Measurements from ENCODE around the gene TMEM219.
"Not testable (repeated sequence)": the region's sequence is repeated elsewhere in the genome, so short reads cannot be mapped to it uniquely, and the experiment has no call there.

Gene TMEM219

DNA sequence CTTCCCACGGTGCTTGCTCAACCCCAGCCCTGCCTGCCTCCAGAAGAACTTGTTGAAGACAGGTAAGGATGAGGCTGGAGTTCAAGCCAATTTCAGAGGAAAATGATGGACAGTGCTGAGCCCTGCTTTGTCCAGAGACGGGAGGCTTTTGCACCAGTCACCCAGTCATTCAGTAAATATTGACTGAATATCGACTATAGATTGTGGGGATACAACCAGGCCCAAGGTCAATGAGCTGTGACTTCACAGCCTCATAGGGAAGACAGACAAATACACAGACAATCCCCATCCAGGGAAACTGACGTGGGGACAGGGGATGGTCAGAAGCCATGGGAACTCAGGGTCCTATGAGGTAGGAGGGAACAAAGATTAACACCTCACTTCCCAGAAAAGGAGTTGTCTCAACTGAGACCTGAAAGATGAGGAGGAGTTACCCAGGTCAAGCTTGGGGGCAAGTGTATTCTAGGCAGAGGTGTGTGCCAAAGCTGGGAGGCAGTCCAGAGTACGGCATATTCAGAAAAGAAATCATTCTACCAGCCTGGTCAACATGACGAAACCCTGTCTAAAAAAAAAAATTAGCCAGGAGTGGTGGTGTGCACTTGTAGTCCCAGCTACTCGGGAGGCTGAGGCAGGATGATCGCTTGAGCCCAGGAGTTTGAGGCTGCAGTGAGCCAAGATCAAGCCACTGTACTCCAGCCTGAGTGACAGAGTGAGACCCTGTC lies 54.8 kb downstream of the TMEM219 start:
- DNase-seq: no peak

DNA sequence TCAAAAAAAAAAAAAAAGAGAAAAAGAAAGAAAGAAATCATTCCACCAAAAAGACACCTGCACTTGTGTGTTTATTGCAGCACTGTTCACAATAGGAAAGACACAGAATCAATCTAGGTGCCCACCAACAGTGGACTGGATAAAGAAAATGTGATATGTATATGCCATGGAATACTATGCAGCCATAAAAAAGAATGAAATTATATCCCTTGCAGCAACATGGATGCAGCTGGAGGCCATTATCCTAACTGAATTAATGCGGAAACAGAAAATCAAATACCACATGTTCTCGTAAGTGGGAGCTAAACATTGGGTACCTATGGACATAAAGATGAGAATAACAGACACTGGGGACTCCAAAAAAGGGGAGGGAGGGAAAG lies 55.4 kb downstream of the TMEM219 start:
- DNase-seq: no peak

DNA sequence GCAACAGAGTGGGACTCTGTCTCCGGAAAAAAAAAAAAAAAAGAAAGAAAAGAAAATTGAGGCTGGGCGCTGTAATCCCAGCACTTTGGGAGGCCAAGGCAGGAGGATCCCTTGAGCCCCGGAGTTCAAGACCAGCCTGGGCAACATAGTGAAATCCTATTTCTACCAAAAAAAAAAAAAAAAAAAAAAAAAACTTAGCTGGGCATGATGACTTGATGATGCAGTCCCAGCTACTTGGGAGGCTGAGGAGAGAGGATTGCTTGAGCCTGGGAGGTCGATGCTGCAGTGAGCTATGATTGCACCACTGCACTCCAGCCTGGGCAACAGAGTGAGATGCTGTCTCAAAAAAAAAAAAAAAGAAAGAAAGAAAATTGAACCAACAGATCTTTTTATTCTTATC lies 56.1 kb downstream of the TMEM219 start:
- DNase-seq: not testable (repeated sequence)

DNA sequence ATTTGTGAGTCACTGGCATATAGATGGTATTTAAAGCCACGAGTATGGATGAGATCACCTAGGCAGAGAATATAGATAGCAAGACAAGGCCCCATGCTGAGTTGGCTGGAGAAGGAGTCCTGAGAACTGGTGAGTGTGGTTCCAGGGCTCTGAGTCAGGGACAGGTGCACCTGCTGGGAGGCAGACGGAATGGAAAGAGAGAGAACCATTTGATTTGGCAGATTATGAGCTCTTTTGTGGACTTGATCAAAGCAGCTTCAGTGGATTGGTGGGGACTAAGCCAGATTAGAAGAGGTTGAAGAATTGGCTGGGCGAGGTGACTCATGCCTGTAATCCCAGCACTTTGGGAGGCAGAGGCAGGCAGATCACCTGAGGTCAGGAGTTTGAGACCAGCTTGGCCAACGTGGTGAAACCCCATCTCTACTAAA lies 56.9 kb downstream of the TMEM219 start:
- DNase-seq: no peak
